K562 (cell line): ENCODE measurements around the gene TAC1.

Experiments used
- CHD4 ChIP-seq: fragments of 200-600 bp; sonication (generic); IDR thresholded peaks from 3 replicates; pipeline ENCODE4 v1.6.1; 2012; ENCODE audit warnings: low read depth, mild to moderate bottlenecking, mixed read lengths, low read length, inconsistent platforms; ENCODE audit not compliant: insufficient read depth, insufficient replicate concordance, poor library complexity, severe bottlenecking
- ETV6 ChIP-seq, 3 experiments: fragments of 150-350 bp in 1 of 3; sonication (generic) in 1 of 3; formaldehyde crosslinking in 1 of 3; IDR thresholded peaks; 2 replicates each; pipeline versions ENCODE4 v1.6.1 to v1.8.0; 2014 to 2022; ENCODE audit warnings: borderline replicate concordance in 2 of 3, low read depth in 2 of 3, antibody characterized with exemption in 1 of 3, low read length in 1 of 3, mild to moderate bottlenecking in 1 of 3, missing genetic modification reagents in 1 of 3
- HOXB6 ChIP-seq: fragments of 250-450 bp; sonication (Bioruptor Pico); IDR thresholded peaks from 2 replicates; pipeline ENCODE4 v1.5.1; 2022; ENCODE audit warnings: mild to moderate bottlenecking, borderline replicate concordance
- POLR2A ChIP-seq: fragments of 450-650 bp; conservative IDR thresholded peaks from 2 replicates; pipeline ENCODE4 v1.6.1; 2016
- TBL1XR1 ChIP-seq, 2 experiments: IDR thresholded peaks; 2 replicates each; pipeline ENCODE4 v1.6.1; 2012; ENCODE audit warnings: improper control_type of control experiment in 2 of 2, low read length in 2 of 2, mild to moderate bottlenecking in 1 of 2
- TEAD2 ChIP-seq: fragments of 450-650 bp; IDR thresholded peaks from 2 replicates; pipeline ENCODE4 v1.6.1; 2016; ENCODE audit warnings: missing genetic modification characterization, control low read depth, missing compliant biosample characterization
- ZNF644 ChIP-seq: fragments of 200-800 bp; sonication (Bioruptor generic); IDR thresholded peaks from 2 replicates; pipeline ENCODE4 v1.6.1; 2016; ENCODE audit warnings: low read depth, missing genetic modification characterization, missing compliant biosample characterization
- TF ChIP-seq, protein P1 (sequence below), 3 experiments: IDR thresholded peaks in 2 of 3; conservative IDR thresholded peaks in 1 of 3; 2 replicates each; pipeline ENCODE4 v1.5.1; 2011 to 2012; ENCODE audit warnings: low read length in 3 of 3, mild to moderate bottlenecking in 3 of 3, control low read depth in 2 of 3, improper control_type of control experiment in 1 of 3, inconsistent platforms in 1 of 3, low read depth in 1 of 3, mixed read lengths in 1 of 3, moderate library complexity in 1 of 3; ENCODE audit not compliant: insufficient read depth in 2 of 3

DNA sequence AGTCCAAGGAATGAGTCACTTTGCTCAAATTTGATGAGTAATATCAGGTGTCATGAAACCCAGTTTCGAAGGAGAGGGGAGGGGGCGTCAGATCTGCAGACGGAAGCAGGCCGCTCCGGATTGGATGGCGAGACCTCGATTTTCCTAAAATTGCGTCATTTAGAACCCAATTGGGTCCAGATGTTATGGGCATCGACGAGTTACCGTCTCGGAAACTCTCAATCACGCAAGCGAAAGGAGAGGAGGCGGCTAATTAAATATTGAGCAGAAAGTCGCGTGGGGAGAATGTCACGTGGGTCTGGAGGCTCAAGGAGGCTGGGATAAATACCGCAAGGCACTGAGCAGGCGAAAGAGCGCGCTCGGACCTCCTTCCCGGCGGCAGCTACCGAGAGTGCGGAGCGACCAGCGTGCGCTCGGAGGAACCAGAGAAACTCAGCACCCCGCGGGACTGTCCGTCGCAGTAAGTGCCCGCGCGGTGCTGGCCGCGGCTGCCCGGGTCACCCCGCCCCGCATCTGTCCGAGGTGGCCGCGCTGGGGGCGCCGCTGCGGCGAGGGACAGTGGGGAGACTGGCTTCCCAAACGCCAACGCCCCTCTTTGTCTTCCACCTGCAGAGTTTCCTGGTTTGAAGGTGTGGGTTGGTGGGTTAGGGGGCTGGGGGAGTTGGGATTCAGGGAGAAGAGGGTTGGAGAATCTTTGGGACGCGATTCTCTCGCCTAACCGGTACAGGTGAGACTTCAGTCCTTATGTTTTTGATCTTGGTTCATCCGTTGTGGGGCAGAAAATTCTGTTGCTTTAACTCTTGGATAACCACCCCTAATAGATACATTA lies at the start of gene TAC1:
- TF ChIP-seq HOXB6 (CRISPR knock-in tag) = no peak
- TF ChIP-seq ZNF644 (tag) = no peak
- no peak for TF ChIP-seq POLR2A
- TF ChIP-seq, protein P1, sequence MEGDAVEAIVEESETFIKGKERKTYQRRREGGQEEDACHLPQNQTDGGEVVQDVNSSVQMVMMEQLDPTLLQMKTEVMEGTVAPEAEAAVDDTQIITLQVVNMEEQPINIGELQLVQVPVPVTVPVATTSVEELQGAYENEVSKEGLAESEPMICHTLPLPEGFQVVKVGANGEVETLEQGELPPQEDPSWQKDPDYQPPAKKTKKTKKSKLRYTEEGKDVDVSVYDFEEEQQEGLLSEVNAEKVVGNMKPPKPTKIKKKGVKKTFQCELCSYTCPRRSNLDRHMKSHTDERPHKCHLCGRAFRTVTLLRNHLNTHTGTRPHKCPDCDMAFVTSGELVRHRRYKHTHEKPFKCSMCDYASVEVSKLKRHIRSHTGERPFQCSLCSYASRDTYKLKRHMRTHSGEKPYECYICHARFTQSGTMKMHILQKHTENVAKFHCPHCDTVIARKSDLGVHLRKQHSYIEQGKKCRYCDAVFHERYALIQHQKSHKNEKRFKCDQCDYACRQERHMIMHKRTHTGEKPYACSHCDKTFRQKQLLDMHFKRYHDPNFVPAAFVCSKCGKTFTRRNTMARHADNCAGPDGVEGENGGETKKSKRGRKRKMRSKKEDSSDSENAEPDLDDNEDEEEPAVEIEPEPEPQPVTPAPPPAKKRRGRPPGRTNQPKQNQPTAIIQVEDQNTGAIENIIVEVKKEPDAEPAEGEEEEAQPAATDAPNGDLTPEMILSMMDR (IDR thresholded peaks at IDR 0.05 in 2 of 3, conservative IDR thresholded peaks at IDR 0.05 in 1 of 3; ENCODE audit: insufficient read depth in 2 of 3, low read depth in 1 of 3, low read length in 3 of 3) = no peak
- TF ChIP-seq TEAD2 = no peak
- no peak for TF ChIP-seq TBL1XR1 (IDR thresholded peaks at IDR 0.05; ENCODE audit: low read length in 2 of 2)
- no peak for TF ChIP-seq ETV6 (IDR thresholded peaks at IDR 0.05; ENCODE audit: borderline replicate concordance in 1 of 2, low read depth in 2 of 2, low read length in 1 of 2)
- no peak for TF ChIP-seq ETV6 (CRISPR knock-in tag; IDR thresholded peaks at IDR 0.05; ENCODE audit: borderline replicate concordance)
- no peak for TF ChIP-seq CHD4
